GM10266 (cell line): Measurements from ENCODE around the gene CPED1.

Experiments
- DNase-seq: peaks from one replicate; pipeline ENCODE4 v3.0.0; 2012; ENCODE audit errors: extremely low spot score
- CTCF ChIP-seq: IDR thresholded peaks from 2 replicates; pipeline ENCODE4 v1.5.1; 2012; ENCODE audit warnings: mild to moderate bottlenecking, low read depth; ENCODE audit not compliant: control insufficient read depth, insufficient read depth; ENCODE audit errors: missing control alignments

The CPED1 gene

GRCh38 chr7:121153411-121153810, 164.9 kb downstream of the CPED1 start:
- no peak for DNase-seq

GRCh38 chr7:121153995-121154394, 165.5 kb downstream of the CPED1 start:
- TF ChIP-seq CTCF: no peak
- no peak for DNase-seq

More at GRCh38 chr7:121153411-121153810, 164.9 kb downstream of the CPED1 start:
- no peak for TF ChIP-seq CTCF

GRCh38 chr7:121156825-121157224, 168.3 kb downstream of the CPED1 start:
- TF ChIP-seq CTCF: no peak
- DNase-seq: no peak

GRCh38 chr7:121157341-121157751, 168.8 kb downstream of the CPED1 start:
- no peak for TF ChIP-seq CTCF

GRCh38 chr7:121157885-121158590, 169.5 kb downstream of the CPED1 start:
- no peak for DNase-seq
- TF ChIP-seq CTCF: no peak

More at GRCh38 chr7:121157341-121157751, 168.8 kb downstream of the CPED1 start:
- DNase-seq: no peak

- no peak for TF ChIP-seq CTCF
- no peak for DNase-seq
Observed at GRCh38 chr7:121158665-121159064, 170.2 kb downstream of the CPED1 start.

GRCh38 chr7:121159553-121159952, 171.0 kb downstream of the CPED1 start:
- no peak for DNase-seq
- TF ChIP-seq CTCF: no peak
